Measurements from ENCODE around the gene CENPX. TPM values are rescaled to one million over a fixed set of nuclear protein-coding genes. Genes with fewer than 3 reads are reported as not detected.
"Not testable (repeated sequence)": the region's sequence is repeated elsewhere in the genome, so short reads cannot be mapped to it uniquely, and the experiment has no call there.

CENPX gene
- total and polyA plus RNA-seq, 10 donors: 25.4 to 91.8 (median 32.9) TPM

DNA sequence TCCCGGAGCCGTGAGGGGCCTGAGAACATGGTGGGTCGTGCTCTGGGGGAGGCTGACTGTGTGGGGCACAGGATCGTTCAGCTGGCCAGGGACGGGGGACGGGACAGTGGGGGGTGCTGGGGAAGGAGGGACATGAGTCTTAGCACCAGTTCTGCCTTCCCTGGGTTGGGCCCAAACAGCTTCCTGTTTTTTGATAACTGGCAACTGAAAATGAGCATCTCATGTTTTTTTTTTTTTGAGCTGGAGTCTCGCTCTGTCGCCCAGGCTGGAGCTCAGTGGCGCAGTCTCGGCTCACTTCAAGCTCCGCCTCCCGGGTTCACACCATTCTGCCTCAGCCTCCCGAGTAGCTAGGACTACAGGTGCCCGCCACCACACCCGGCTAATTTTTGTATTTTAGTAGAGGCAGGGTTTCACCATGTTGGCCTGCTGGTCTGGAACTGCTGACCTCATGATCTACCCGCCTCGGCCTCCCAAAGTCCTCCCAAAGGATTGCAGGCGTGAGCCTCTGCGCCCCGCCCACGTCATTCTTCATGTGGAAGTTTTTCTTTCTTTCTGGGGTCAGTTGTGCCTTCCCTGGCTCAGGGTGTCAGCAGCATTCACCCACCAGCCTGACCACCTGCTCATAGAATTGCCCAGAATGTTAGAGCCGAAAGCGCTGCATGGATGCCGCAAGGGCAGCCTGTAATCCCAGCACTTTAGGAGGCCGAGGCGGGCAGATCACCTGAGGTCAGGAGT is 38.9 kb downstream of the CENPX start:
- H3K36me3 ChIP-seq: peaks cover 0 to 98% (median 29%) of the 10 kb centered on the region in 6 donors
- TF ChIP-seq POLR2AphosphoS5 (IDR thresholded peaks at IDR 0.05) (no peak), POLR2A (IDR thresholded peaks at IDR 0.05) (no peak)
- TF ChIP-seq, protein P1, sequence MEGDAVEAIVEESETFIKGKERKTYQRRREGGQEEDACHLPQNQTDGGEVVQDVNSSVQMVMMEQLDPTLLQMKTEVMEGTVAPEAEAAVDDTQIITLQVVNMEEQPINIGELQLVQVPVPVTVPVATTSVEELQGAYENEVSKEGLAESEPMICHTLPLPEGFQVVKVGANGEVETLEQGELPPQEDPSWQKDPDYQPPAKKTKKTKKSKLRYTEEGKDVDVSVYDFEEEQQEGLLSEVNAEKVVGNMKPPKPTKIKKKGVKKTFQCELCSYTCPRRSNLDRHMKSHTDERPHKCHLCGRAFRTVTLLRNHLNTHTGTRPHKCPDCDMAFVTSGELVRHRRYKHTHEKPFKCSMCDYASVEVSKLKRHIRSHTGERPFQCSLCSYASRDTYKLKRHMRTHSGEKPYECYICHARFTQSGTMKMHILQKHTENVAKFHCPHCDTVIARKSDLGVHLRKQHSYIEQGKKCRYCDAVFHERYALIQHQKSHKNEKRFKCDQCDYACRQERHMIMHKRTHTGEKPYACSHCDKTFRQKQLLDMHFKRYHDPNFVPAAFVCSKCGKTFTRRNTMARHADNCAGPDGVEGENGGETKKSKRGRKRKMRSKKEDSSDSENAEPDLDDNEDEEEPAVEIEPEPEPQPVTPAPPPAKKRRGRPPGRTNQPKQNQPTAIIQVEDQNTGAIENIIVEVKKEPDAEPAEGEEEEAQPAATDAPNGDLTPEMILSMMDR (IDR thresholded peaks at IDR 0.05 in 8 of 11, conservative IDR thresholded peaks at IDR 0.05 in 3 of 11): no peak
- no peak for DNase-seq

DNA sequence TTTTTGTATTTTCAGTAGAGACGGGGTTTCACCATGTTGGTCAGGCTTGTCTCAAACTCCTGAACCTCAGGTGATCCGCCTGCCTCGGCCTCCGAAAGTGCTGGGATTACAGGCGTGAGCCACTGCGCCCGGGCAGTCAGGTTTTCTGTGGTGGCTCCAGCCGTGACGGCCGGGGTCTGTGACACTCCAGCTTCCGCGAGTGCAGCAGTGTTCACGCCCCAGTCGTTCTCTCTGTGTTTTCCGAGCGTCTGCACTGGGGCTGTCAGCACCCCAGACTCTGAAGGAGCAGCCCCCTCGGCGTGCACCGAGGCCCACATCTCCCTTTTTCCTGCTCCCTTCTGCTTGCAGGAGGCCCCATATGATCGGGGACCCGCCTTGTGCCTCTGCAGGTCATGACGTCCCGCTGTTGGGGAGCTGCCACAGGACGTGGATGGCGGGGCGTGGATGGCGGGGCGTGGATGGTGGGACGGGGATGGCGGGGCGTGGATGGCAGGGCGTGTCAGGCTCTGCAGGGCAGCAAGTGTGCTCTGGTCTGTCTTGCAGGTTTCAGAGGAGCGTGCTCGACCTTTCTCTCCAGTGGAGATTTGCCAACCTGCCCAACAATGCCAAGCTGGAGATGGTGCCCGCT is 39.6 kb downstream of the CENPX start:
- TF ChIP-seq, protein P1 (IDR thresholded peaks at IDR 0.05 in 8 of 11, conservative IDR thresholded peaks at IDR 0.05 in 3 of 11): no peak
- TF ChIP-seq POLR2A (IDR thresholded peaks at IDR 0.05) (no peak), POLR2AphosphoS5 (IDR thresholded peaks at IDR 0.05) (no peak)
- intact Hi-C loops (cut with DNase I; ENCODE audit: low total_unique reads): no loop called here

More for the DNA sequence above, 38.9 kb downstream of the CENPX start:
- WGBS, 5 donors: 83 to 90% (median 87%) methylated on average over 26 of the region's 26 CpGs
- Histone ChIP-seq H3K27ac (no peak overlapping the region), H3K4me1 (peaks cover under 1 to 41% (median 13%) of the 10 kb centered on the region in 6 donors), H3K9me3 (no peaks in the 10 kb centered on the region), H3K27me3 (replicated peaks in 1 of 7) (no peaks in the 10 kb centered on the region), H3K4me3 (no peak overlapping the region)
- intact Hi-C loops (cut with DNase I; ENCODE audit: low total_unique reads): no loop called here

DNA sequence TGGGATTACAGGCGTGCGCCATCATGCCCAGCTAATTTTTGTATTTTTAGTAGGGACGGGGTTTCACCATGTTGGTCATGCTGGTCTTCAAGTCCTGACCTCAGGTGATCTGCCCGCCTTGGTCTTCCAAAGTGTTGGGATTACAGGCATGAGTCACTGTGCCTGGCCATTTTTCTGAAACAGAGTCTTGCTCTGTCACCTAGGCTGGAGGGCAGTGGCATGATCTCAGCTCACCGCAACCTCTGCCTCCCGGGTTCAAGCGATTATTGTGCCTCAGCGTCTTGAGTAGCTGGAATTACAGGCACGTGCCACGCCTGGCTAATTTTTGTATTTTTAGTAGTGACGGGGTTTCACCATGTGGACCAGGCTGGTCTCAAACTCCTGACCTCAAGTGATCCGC is 41.2 kb downstream of the CENPX start:
- H3K36me3 ChIP-seq: peaks cover 0 to 76% (median 21%) of the 10 kb centered on the region in 6 donors
- WGBS, 5 donors: 94 to 97% (median 94%) methylated on average over 11 to 12 of the region's 12 CpGs
- H3K4me1 ChIP-seq: peaks cover 7 to 59% (median 27%) of the 10 kb centered on the region in 6 donors
- DNase-seq; H3K27ac ChIP-seq; H3K9me3 ChIP-seq; intact Hi-C loops (cut with DNase I; ENCODE audit: low total_unique reads); H3K27me3 ChIP-seq (replicated peaks in 1 of 7); H3K4me3 ChIP-seq: not testable (repeated sequence)

More for the DNA sequence above, 39.6 kb downstream of the CENPX start:
- H3K9me3 ChIP-seq: no peaks in the 10 kb centered on the region
- H3K27me3 ChIP-seq (replicated peaks in 1 of 7): no peaks in the 10 kb centered on the region
- WGBS, 5 donors: 92 to 97% (median 96%) methylated on average over 32 to 35 of the region's 35 CpGs
- H3K27ac ChIP-seq: no peak overlapping the region
- H3K36me3 ChIP-seq: peaks cover 0 to 92% (median 29%) of the 10 kb centered on the region in 6 donors
- no peak for DNase-seq
- H3K4me1 ChIP-seq: peaks cover 7 to 48% (median 20%) of the 10 kb centered on the region in 6 donors
- no peak overlapping the region for H3K4me3 ChIP-seq

DNA sequence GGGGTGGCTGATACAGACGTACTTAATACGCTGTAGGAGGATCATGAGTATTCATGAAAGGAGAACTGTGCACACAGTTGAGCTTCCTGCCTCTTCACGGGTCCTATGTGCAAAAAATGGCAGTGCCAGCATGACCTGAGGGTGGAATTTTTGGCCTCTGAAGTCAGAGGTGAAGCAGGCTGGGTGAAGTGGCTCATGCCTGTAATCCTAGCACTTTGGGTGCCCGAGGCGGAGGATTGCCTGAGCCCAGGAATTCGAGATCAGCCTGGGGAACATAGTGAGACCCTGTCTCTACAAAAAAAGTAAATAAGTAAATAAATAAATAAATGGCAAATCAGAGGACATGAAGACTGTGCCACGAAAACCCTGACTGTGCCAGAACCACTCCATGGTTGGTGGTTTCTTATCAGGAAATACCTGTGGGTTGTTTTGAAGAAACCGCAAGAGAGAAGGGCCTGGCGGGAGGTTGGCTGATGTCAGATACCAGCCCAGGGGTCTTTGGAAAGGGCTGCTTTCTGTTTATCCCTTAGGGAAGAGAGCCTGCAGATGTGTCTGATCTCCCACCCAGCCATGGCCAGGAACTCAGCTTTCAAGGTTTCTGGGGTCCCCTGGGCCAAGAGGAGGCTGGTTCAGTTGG is 41.9 kb downstream of the CENPX start:
- 48 to 69% (median 58%) methylated on average over 9 of the region's 9 CpGs for WGBS, 5 donors
- no peak for DNase-seq
- no peak overlapping the region for H3K4me3 ChIP-seq
- H3K36me3 ChIP-seq: peaks cover 0 to 69% (median 17%) of the 10 kb centered on the region in 6 donors
- intact Hi-C loops (cut with DNase I; ENCODE audit: low total_unique reads): no loop called here
- H3K9me3 ChIP-seq: no peaks in the 10 kb centered on the region
- H3K4me1 ChIP-seq: peaks cover 7 to 66% (median 30%) of the 10 kb centered on the region in 6 donors
- no peak for TF ChIP-seq POLR2A (IDR thresholded peaks at IDR 0.05)
- no peak for TF ChIP-seq POLR2AphosphoS5 (IDR thresholded peaks at IDR 0.05)
- TF ChIP-seq, protein P1 (IDR thresholded peaks at IDR 0.05 in 8 of 11, conservative IDR thresholded peaks at IDR 0.05 in 3 of 11): no peak
- H3K27ac ChIP-seq: no peak overlapping the region
- H3K27me3 ChIP-seq (replicated peaks in 1 of 7): no peaks in the 10 kb centered on the region
